T-helper 1 cell (primary cell): ENCODE measurements around the gene NFIB.

ENCODE experiments used
- DNase-seq, 5 donors: peaks; one replicate each; pipeline ENCODE4 v3.0.0-alpha.2; 2012 to 2020

The NFIB gene

GRCh38 chr9:14304259-14304658 lies 9.7 kb downstream of the NFIB start:
- DNase-seq = no peak

DNA sequence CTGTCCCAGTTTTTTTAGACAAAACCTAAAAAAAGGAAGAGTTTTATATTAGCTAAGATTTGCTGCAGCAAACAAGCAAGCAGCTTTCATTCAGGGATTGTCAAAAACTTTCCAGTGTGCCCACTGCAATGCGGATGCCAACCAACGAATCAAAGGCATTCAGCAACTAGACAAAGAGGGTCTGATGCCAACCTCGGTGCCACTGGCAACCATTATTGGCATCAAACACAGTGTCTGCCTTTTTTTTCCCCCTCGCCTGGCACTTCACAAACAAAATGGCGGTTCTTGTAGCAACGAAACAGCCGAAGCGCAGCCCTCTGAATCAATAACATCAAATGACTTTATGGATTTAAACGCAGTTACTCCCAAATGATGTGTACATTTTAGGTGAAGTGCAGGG lies 10.4 kb downstream of the NFIB start:
- DNase-seq = no peak

DNA sequence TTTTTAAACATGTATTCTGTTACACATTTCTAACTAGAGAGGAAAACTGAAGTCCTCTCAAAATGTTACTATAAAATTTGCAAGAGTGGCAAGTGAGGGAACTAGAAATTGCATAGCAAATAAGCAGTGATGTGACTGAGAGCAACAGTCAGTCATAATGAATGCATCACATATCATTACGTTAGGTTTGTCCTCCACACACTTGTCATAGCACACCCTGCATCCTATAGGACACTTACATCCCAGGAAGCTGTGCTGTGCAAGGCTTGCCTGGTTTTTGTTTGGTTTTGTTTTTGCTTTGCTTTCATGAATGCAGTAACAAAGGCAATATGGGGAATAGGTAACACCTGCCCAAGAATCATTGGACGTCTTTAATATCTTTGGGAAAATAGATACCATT lies 10.8 kb downstream of the NFIB start:
- no peak for DNase-seq

DNA sequence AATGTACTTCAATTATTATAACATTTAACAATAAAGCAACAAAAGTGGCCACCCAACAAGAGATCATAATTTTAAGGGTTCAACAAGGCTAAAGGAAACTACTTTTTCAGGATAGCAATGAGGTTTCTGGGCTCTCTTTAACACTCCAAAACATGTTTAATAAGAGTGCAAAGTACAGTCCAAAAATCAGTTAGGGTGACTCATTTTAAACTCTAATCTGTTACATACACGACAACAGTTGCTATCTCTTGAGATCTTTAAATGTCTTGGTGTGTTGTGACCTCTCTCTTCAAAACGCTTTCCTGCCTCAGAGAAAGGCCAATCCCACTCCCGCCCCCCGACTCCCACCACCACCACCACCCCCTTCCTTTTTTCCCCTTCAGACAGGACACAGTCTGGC lies 11.5 kb downstream of the NFIB start:
- DNase-seq = no peak

DNA sequence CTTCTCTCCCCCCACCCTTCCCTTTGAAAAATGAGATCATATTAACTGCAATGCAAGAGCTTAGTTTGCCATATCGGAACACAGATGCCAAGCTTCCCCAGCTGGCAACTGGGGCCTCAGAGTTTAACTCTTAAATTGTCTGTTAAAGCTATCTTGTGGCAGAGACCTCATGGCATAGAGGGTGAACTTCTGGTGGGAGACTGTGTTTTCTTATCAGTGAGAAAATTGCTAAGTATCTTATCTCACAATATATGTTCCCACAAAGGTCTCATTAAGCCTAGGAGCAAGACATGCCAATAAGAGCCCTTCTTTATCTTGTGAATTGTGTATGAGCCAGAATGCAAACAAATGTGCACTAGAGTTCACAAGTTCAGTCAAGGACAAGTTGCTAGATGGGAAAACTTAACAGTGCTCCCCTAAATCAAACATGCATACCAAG lies 12.3 kb downstream of the NFIB start:
- DNase-seq = no peak

DNA sequence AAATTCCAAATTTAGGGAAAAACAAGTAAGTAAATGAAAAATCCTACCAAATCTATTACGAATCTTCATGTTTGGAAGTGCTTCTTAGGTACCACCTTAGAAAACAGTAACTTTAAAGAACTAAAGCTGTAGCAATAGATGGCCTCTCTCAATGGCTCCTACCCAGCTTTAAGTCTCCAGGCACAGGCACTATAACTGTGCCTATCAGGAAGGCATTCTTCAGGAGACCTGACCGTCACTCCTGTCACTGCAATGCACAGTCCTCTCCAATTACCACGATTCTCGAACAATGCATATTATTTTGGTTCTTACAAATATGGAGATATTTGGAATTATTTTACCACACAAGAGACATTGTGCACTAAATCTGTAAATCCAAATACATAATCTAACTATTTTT lies 12.9 kb downstream of the NFIB start:
- DNase-seq = no peak

- no peak for DNase-seq
Measured at GRCh38 chr9:14300588-14300987, 13.4 kb downstream of the NFIB start.

DNA sequence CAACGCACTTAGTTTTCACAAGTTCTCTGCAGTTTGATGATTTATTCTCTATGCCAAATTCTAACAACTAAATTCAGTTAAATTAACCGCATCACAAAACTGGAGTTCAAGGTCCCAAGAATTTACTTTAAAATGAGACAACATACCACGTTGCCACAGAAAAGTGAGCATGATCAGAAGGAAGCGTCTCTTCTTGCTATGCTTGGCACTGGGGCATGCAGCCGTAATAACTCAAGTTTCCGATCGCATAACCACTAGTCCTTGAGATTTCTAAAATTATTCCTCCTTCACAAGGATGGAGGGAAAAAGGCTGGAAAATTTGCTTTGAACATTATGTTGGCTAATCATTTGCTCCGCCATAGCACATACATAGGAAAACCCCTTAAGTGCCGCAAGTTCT lies 13.9 kb downstream of the NFIB start:
- no peak for DNase-seq

- no peak for DNase-seq
Measured at GRCh38 chr9:14298601-14299022, 15.3 kb downstream of the NFIB start.

GRCh38 chr9:14296495-14297113 lies 17.3 kb downstream of the NFIB start:
- DNase-seq = no peak

- no peak for DNase-seq
Measured at GRCh38 chr9:14294659-14295058, 19.3 kb downstream of the NFIB start.

- DNase-seq = no peak
Measured at GRCh38 chr9:14293801-14294200, 20.1 kb downstream of the NFIB start.

- no peak for DNase-seq
Measured at GRCh38 chr9:14292181-14292739, 21.7 kb downstream of the NFIB start.

DNA sequence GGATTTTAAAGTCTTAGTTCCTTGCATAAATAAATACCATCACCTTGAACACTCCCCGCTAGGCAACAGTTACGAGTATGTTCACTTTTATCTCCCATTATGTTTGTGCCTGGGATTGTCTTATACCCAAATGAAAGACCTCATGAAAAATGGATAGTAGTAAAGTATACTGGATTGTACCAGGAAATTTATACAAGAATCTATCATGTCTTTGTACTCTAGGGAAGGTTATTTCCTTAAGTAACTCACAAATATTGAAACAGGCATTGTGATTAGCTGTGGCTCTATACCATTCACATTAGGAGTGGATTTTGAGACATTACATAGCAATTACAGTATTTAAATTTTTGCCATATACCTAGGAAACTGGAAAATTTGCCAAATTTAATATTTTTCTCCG lies 24.0 kb downstream of the NFIB start:
- DNase-seq = no peak

- no peak for DNase-seq
Measured at GRCh38 chr9:14288433-14288832, 25.5 kb downstream of the NFIB start.

GRCh38 chr9:14286121-14286520 lies 27.8 kb downstream of the NFIB start:
- no peak for DNase-seq

DNA sequence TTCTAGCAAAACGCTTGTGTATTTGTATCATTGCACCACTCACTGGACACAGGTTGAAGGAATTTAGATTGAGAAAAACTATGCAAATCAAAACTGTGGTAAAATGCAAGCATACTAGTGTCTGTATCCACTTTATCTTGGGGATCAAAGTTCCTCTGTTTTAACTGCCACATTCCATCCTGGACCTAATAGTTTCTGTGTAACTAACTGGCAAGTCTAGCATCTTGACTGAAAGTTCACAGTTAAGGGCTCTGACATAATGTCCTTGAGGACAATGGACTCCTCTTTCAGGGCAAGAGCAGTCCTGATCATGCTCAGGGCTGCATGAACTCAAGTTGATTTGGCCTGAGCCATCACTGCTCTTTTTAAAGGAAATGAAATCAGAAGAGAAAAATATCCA lies 30.7 kb downstream of the NFIB start:
- DNase-seq = no peak

DNA sequence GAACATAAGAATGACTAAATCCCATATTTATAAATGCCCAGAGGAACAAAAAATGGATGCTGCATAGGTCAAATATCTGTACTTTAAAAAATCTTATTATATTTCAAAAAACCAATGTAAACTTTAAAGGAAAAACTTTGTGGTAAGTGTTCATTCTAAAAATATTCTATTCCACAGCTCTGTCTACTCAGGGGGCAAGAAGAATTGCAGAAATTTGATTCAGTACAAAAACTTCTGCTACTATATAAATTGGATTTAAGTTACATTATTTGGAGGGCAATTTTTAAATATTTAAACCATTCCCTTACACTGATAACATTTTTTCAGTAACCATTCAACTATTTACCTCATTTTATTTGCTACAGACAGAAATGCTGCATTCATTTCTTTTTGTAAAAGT lies 32.1 kb downstream of the NFIB start:
- no peak for DNase-seq

DNA sequence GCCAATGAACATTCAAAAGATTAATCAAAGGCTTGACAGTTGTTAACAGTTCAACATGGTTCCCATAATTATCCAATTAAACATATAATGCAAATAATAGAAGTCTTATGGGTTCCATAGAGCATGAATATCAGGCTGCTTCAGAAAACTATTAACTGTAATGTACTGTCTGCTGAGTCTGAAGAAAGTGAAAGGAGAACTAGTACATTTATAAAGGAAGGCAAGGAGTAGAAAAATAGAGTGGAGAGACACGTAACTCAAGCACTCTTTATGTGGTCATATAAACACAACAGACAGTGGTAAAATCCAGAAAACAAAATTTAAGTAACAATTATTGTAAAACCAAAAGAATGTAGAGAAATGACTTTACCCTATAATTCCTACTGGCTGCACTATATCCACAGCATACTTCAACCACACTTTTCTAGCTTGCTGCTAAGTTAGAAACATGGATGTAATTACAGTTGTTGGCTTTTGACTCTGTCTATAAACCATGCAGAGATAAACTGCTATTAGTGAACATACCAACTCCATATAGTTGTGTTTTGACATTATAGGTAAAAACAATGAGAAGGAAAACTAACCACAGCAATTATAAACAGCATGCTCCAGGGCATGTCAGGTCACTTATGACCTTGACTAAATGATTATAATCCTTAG lies 32.7 kb downstream of the NFIB start:
- no peak for DNase-seq

DNA sequence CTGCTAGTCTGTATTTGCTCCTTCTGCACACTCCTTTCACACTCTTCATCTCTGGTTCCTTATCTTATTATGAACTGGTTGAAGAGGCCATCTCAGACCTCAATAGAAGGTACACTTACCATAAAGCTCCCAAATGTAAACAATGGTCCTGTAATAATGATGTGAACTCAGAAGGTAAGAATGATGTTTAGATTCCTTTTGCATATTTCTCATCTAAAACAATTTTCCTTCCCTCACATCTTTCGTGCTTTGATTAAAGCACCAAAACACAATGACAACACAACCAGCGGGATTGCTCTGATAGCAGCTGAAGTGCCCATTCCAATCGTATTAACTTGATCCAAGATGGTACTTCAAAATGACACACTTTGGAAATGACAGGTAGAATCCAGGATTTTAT lies 34.3 kb downstream of the NFIB start:
- DNase-seq = no peak

DNA sequence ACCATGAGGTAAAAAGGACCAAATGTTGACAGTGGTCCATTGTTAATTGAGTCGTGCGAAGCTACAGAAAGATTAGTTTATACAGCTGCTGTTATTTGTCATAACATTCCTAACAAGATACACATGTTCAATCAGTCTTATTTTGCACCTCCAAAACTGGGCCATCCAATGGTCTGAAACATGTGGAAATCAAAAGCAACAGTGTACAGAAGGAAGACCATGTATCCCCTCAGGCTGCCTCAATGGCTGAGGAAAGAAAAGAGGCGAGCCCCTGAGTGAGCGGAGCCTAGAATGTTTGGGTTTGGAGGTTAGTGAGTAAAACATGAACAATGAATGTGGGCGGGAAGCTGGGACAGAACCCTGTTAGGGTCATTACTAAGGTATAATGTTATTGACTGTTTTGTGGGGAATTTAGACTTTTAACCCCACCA lies 35.6 kb downstream of the NFIB start:
- no peak for DNase-seq

- DNase-seq = no peak
Measured at GRCh38 chr9:14277761-14278160, 36.2 kb downstream of the NFIB start.

- DNase-seq = no peak
Measured at GRCh38 chr9:14277244-14277643, 36.7 kb downstream of the NFIB start.

DNA sequence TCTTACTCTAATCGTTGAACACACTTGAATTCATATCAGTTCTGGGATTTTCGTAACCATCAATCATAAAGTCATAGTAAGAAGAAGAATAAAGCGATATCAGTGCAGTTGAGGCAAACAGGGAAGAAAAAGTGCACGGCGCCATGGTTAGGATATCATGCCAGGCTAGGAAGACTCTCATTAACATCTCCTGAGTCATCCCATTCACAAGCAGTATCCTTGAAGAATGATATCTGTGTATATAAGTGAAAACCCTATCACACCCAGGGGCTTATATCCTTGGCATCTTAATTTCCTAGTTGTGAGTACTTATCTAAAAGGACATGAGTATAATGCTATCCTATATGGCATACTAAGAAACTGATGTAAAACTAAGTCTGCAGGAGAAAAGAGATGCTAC lies 38.6 kb downstream of the NFIB start:
- no peak for DNase-seq

GRCh38 chr9:14273696-14274121 lies 40.2 kb downstream of the NFIB start:
- DNase-seq = no peak
